K562 treated with DMSO at 1 percent for 4 hours (cell line): Measurements from ENCODE around the gene SLC15A3. TPM values are rescaled to one million over a fixed set of nuclear protein-coding genes. Genes with fewer than 3 reads are reported as not detected.

Experiments
- total RNA-seq: library from RNA; unstranded; fragments of 300-600 nt; gene quantifications from 2 replicates; pipeline ENCODE4 v1.2.3, GENCODE V29; 2022; ENCODE audit not compliant: insufficient read depth

SLC15A3 gene
- total RNA-seq = not detected in 2 replicates

DNA sequence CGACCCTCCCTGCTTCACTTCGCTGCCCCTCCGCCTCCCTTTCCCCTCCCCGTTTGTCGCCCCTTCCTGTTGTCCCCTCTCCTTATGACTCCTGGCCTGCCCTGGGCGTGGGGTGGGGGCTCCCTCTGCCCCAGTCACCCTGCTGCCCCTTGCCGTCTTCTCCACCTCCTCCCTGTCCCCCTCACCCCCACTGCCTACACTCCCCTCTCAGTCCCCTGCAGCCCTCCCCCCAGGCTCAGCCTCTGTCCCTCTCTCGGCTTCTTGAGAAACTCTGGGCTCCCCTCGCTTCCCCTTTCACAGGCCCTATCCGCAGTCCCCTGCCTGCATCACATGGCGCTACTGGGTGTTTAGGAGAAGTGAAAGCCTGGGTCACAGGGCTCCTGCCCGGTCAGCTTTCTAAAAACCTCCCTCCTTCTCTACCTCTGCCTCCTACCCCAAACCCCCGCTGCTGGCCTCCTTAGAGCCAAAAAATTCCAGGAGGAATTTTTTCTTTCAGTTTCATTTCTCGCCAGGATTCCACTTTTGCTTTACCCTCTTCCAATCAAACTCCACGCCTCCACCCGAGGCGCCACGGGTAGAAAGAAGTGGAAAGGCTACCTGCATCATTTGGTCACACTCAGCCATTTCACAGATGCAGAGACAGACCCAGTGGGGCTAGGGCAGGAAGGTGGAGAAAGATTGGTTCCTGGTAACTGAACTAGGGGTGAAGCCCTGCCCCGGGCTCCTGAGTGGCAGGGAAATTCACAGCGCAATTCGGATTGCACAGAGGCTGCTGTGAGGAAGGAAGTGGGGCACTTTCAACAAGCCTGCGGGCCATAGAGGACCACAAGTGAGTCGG is at the start of gene SLC15A3:
TSS of gene SLC15A3 (minus strand) at position 273 of the 838 bp plus-strand sequence. CDS start 625 bp downstream, outside the sequence.

DNA sequence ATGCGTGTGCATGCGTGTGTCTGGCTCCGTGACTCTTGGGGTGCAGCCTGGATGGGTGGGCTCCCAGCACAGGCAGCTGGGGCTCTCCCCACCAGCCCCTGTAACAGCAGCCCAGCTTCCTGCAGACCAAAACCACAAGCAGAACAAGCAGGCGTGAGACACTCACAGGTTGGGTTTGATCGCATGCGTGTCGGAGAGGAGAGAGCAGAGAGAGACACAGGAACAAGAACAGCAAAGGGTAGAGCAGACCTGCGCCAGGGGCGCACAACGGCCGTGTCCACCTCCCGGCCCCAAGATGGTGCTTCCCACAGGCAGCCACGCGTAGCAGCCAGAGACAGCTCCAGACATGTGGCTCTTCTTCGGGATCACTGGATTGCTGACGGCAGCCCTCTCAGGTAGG is 19.5 kb upstream of the SLC15A3 start, which contains the start of gene CD6:
TSS of gene CD6 (plus strand) at position 161 of the 400 bp plus-strand sequence. CDS start at position 347, 186 bp downstream.

GRCh38 chr11:60924110-60924905 is 27.7 kb downstream of the SLC15A3 start, which contains the start of gene TMEM132A:
Gene TMEM132A (plus strand): TSS chr11:60924460. CDS start chr11:60924634, 174 bp downstream.

GRCh38 chr11:60913793-60914632 is 38.0 kb downstream of the SLC15A3 start, which contains the start of gene TMEM109:
Gene TMEM109 (plus strand): TSS chr11:60914158. CDS start chr11:60919694, 5,536 bp downstream.

GRCh38 chr11:60906132-60906972 is 45.6 kb downstream of the SLC15A3 start, which contains the start of gene PRPF19:
Gene PRPF19 (minus strand): TSS chr11:60906585. CDS start chr11:60906382, 203 bp downstream.

Other genes with a start within 250 kb of the SLC15A3 start
- gene MS4A18, start 227.5 kb downstream of the SLC15A3 start, total RNA-seq = not detected in 2 replicates
- gene MS4A15, start 195.3 kb downstream of the SLC15A3 start, total RNA-seq = not detected in 2 replicates
- gene MS4A10, start 166.8 kb downstream of the SLC15A3 start, total RNA-seq = not detected in 2 replicates
- 22.5 and 37.3 TPM in 2 replicates for gene CCDC86, start 110.1 kb downstream of the SLC15A3 start, total RNA-seq
- 2.7 and 3.5 TPM in 2 replicates for gene PTGDR2, start 96.2 kb downstream of the SLC15A3 start, total RNA-seq
- not detected in 2 replicates for gene ZP1, start 84.6 kb downstream of the SLC15A3 start, total RNA-seq
- gene PRPF19, start 45.6 kb downstream of the SLC15A3 start, total RNA-seq = 144 and 156 TPM in 2 replicates
- 48.0 and 52.3 TPM in 2 replicates for gene TMEM109, start 38.0 kb downstream of the SLC15A3 start, total RNA-seq
- gene TMEM132A, start 27.7 kb downstream of the SLC15A3 start, total RNA-seq = 0.15 TPM in 1 of 2 replicates, not detected in the other
- not detected in 2 replicates for gene CD6, start 19.5 kb upstream of the SLC15A3 start, total RNA-seq
- gene CD5, start 150.3 kb upstream of the SLC15A3 start, total RNA-seq = not detected in 2 replicates
- 19.2 and 24.1 TPM in 2 replicates for gene VPS37C, start 209.2 kb upstream of the SLC15A3 start, total RNA-seq